Activated T-helper 17 cell treated with anti-CD3 and anti-CD28 coated beads, Interleukin-2, amount 50 U/mL, for 72 hours (primary cell): ENCODE data around the gene TTYH2. TPM values are rescaled to one million over a fixed set of nuclear protein-coding genes. Genes with fewer than 3 reads are reported as not detected.
"Not testable (repeated sequence)": the region's sequence is repeated elsewhere in the genome, so short reads cannot be mapped to it uniquely, and the experiment has no call there.

ENCODE experiments used
- ATAC-seq: fragments of 150-1000 bp; cut with Tn5 transposase; replicated peaks from 2 replicates; pipeline ENCODE4 v1.10.0; 2021; ENCODE audit warnings: mild to moderate bottlenecking, moderate library complexity
- H3K27ac Mint-ChIP-seq: one replicate; pipeline ENCODE4 v1.8.0; 2022; ENCODE audit warnings: mixed read lengths
- H3K27me3 Mint-ChIP-seq: one replicate; pipeline ENCODE4 v1.8.0; 2022; ENCODE audit warnings: mixed read lengths
- H3K36me3 Mint-ChIP-seq: one replicate; pipeline ENCODE4 v1.8.0; 2022; ENCODE audit warnings: low read depth, mild to moderate bottlenecking, mixed read lengths
- H3K4me1 Mint-ChIP-seq: one replicate; pipeline ENCODE4 v1.8.0; 2022; ENCODE audit warnings: mixed read lengths
- H3K4me3 Mint-ChIP-seq: one replicate; pipeline ENCODE4 v1.8.0; 2022; ENCODE audit warnings: mild to moderate bottlenecking, mixed read lengths
- H3K9me3 Mint-ChIP-seq: one replicate; pipeline ENCODE4 v1.8.0; 2022; ENCODE audit warnings: mixed read lengths
- total RNA-seq, 2 donors: library from RNA; stranded (reverse); gene quantifications; one replicate each; pipeline ENCODE4 v1.2.3, GENCODE V29; 2022

TTYH2 gene
- total RNA-seq, 2 donors from 2014 or later: 2.6 to 13.9 TPM

DNA sequence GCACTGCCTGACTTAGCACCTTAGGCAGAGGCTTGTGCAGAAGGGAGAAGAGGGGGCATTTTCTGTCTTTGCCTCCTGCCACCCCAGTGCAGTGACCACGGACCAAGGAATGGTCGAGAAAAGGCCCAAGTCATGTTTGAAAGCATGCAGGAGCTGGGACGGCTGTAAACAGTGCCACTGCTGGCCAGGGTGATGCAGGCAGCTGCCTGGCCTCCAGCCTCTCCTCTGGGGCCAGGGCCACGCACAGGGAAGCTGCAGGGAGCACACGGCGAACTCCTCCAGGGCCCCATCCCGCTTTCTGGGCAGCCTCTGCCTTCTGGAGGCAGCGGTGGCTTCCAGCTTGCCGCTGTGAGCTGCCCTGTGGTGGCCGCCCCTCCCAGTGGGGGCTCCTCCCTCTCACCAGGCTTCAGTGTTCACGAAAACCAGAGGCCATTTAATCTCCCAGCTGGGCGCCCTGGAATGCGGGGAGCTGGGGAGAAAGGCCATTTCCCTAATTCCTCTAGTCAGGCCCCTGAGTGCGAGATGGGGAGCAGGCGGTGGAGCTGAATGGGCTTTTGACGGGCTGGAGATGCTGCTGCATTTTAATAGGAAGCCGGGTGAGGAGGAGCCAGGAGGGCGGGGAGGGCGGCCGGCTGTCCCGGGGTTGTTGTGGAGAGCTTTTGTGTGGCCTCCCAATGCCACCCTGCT is 31.9 kb downstream of the TTYH2 start:
- Mint-ChIP-seq H3K9me3 (no peaks in the 10 kb centered on the region), H3K36me3 (no peaks in the 10 kb centered on the region), H3K27ac (no peak overlapping the region), H3K27me3 (no peaks in the 10 kb centered on the region), H3K4me1 (no peaks in the 10 kb centered on the region), H3K4me3 (no peak overlapping the region)
- ATAC-seq: no peak

DNA sequence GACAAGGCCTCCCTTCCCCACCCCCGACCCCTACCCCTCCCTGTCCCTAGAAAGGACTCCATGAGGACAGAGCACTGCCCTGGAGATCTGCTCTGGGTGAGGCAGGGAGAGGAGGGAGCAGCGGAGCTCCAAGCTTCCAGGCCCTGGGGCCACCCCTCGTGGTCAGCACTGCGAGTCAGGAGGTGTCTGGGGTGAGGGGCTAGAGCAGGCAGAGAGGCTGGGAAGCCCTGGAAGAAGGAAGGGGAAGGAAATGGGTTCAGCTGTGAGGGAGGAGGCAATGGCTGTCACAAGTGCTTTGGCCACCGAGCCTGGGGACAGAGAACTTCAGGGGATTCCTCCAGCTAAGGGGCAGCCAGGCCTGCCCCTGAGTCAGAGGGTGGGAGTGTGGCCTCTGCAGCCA is 32.5 kb downstream of the TTYH2 start:
- Mint-ChIP-seq H3K36me3 (no peaks in the 10 kb centered on the region), H3K4me3 (no peak overlapping the region), H3K9me3 (no peaks in the 10 kb centered on the region), H3K4me1 (no peaks in the 10 kb centered on the region), H3K27me3 (no peaks in the 10 kb centered on the region), H3K27ac (no peak overlapping the region)
- ATAC-seq: no peak

DNA sequence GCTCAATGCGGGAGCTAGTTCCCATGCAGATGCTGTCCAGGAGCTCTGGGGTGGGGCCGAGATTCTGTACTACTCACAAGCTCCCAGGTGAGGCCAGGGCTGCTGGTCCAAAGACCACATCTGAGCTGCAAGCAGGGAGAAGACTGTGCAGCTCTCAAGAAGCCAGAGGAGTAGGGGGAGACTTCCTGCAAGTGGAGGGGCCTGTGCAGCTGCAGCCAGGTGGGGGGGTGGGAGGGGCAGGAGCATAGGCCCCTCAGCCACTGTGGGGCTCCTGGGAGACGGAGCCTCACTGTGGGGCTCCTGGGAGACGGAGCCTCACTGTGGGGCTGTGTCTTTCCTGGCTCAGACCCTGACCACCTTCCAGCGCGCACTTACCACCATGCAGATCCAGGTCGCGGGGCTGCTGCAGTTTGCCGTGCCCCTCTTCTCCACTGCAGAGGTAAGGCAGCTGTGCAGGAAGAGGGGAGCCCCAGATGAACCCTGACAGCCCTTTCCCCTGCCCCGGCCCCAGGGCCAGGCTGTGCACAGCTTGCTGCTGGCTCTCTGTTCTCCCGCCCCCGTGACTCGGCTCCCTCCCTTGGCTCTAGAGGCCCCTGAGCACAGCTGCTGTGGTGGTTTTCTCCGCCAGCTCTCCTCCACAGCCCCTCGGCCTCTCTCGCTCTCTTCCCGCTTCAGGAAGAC is 36.4 kb downstream of the TTYH2 start:
- H3K27me3 Mint-ChIP-seq: no peaks in the 10 kb centered on the region
- no peaks in the 10 kb centered on the region for H3K36me3 Mint-ChIP-seq
- H3K4me3 Mint-ChIP-seq: no peak overlapping the region
- no peaks in the 10 kb centered on the region for H3K4me1 Mint-ChIP-seq
- ATAC-seq: no peak
- H3K27ac Mint-ChIP-seq: no peak overlapping the region
- no peaks in the 10 kb centered on the region for H3K9me3 Mint-ChIP-seq

DNA sequence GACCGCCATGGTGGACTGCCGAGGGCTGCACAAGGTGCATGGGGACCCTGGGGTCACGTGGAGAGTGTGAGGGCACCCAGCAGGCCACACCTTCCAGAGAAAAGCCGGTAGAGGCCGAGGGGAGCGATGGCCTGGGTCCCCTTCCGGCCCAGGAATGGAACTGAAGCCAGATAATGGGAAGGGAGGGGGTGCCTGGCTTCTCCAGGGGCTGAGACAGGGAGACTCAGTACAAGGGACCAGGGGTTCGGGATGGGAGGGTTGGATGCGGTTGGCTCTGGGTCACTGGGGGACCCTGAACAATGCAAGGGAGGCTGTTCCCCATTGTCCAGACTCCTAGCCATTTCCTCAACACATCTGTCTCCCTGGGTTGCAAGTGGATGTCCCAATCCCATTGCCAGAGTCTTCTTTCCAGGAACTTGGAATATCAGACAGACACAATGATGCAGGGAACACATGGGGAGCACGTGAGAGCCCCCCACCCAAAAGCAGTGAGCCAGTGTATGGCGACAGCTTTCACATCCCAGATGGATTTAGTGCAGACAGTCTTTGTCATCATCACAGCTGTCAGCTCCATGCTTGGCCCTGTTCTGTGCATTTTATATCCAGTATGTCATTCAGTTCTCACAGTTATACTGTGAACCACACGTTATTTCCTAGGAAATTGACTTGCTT is 37.1 kb downstream of the TTYH2 start:
- H3K4me3 Mint-ChIP-seq: no peak overlapping the region
- H3K27ac Mint-ChIP-seq: no peak overlapping the region
- no peaks in the 10 kb centered on the region for H3K4me1 Mint-ChIP-seq
- no peaks in the 10 kb centered on the region for H3K9me3 Mint-ChIP-seq
- no peaks in the 10 kb centered on the region for H3K27me3 Mint-ChIP-seq
- no peaks in the 10 kb centered on the region for H3K36me3 Mint-ChIP-seq
- ATAC-seq: no peak

DNA sequence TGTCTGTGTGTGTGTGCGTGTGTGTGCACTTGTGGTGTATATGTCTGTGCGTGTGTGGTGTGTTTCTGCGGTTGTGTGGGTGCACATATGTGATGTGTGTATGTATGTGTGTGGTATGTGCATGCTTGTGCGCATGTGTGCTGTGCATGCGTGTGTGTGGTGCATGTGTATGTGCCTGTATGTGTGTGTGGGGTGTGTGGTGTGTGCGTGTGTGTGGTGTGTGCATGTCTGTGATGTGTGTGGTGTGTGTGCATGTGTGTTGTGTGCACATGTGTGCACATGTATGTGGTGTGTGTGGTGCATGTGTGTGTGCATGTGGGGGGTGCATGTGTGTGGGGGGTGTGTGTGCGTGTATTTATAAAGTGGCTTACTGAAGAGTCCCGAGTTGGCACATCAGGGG is 37.7 kb downstream of the TTYH2 start:
- no peak overlapping the region for H3K27ac Mint-ChIP-seq
- H3K9me3 Mint-ChIP-seq: no peaks in the 10 kb centered on the region
- no peaks in the 10 kb centered on the region for H3K36me3 Mint-ChIP-seq
- no peaks in the 10 kb centered on the region for H3K4me1 Mint-ChIP-seq
- no peak for ATAC-seq
- no peaks in the 10 kb centered on the region for H3K27me3 Mint-ChIP-seq
- H3K4me3 Mint-ChIP-seq: no peak overlapping the region

DNA sequence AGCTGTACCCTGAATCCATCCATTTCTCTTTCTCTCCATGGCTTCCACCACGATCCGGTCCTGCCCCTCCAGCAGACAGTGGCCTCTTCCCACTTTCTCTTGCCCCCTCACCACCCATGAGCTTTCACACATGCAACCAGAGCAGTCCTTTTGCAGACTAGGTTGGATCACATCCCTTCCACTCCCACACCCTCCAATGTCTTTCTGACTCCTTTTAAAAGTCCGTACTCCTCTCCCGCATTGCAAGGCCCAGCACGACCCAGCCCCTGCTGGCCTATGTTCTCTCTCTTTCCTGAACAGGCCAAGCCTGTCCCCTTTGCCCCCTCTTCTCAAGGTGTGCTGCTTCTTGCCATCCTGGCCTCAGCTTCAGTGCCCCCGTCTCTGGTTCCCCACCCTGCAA is 38.2 kb downstream of the TTYH2 start:
- Mint-ChIP-seq H3K9me3 (no peaks in the 10 kb centered on the region), H3K27me3 (no peaks in the 10 kb centered on the region), H3K36me3 (no peaks in the 10 kb centered on the region), H3K27ac (no peak overlapping the region), H3K4me3 (no peak overlapping the region), H3K4me1 (no peaks in the 10 kb centered on the region)
- no peak for ATAC-seq

DNA sequence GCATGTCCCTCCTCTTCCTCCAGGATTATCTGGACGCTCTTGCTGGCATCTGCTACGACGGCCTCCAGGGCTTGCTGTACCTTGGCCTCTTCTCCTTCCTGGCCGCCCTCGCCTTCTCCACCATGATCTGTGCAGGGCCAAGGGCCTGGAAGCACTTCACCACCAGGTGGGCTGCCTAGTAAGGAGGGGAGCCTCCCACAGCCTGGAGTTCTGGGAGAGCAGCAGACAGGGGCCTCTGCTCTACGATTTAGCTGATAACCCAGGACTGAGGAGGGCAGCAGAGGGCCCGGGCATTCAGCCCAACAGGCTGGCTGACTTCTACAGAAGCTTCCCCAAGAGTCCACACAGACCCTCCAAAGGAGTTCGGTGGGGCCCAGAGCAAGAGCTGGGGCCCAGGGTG is 38.8 kb downstream of the TTYH2 start:
- no peaks in the 10 kb centered on the region for H3K9me3 Mint-ChIP-seq
- H3K4me1 Mint-ChIP-seq: no peaks in the 10 kb centered on the region
- peak overlapping the region; percentile 18 for H3K27ac Mint-ChIP-seq
- no peak for ATAC-seq
- H3K36me3 Mint-ChIP-seq: no peaks in the 10 kb centered on the region
- H3K27me3 Mint-ChIP-seq: no peaks in the 10 kb centered on the region
- H3K4me3 Mint-ChIP-seq: no peak overlapping the region

DNA sequence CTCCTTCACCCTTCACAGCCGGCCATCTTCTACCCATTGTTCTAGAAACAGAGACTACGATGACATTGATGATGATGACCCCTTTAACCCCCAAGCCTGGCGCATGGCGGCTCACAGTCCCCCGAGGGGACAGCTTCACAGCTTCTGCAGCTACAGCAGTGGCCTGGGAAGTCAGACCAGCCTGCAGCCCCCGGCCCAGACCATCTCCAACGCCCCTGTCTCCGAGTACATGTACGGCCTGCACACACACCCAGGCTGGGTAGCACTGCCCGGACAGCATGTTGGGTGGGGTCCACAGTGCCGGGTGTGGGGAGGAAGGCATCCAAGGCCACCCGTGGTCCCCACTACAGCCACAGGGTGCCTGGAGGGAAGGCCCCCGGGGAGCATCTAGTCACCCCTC is 39.7 kb downstream of the TTYH2 start:
- H3K4me1 Mint-ChIP-seq: no peaks in the 10 kb centered on the region
- no peak overlapping the region for H3K4me3 Mint-ChIP-seq
- H3K27ac Mint-ChIP-seq: peak overlapping the region; percentile 18
- H3K9me3 Mint-ChIP-seq: no peaks in the 10 kb centered on the region
- no peak for ATAC-seq
- H3K36me3 Mint-ChIP-seq: no peaks in the 10 kb centered on the region
- no peaks in the 10 kb centered on the region for H3K27me3 Mint-ChIP-seq

DNA sequence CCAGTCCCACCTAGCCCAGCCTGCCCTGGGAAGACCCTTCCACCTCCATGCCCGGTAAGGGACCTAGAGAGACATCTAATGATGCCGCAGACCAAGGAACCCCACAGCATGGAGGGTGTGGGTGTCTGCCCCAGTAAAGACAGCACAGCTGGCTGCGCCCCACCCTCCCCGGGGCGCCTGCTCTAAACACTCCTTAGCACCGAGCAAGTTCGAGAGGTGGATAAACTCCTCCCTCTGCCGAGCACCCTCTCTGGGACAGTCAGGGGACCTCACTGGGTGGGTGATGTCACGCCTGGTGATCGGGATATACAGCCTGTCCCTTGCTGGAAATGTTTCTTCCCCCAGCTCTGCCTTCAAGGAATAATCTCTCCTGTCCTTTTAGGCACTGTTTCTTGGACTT is 43.9 kb downstream of the TTYH2 start:
- H3K27me3 Mint-ChIP-seq: no peaks in the 10 kb centered on the region

DNA sequence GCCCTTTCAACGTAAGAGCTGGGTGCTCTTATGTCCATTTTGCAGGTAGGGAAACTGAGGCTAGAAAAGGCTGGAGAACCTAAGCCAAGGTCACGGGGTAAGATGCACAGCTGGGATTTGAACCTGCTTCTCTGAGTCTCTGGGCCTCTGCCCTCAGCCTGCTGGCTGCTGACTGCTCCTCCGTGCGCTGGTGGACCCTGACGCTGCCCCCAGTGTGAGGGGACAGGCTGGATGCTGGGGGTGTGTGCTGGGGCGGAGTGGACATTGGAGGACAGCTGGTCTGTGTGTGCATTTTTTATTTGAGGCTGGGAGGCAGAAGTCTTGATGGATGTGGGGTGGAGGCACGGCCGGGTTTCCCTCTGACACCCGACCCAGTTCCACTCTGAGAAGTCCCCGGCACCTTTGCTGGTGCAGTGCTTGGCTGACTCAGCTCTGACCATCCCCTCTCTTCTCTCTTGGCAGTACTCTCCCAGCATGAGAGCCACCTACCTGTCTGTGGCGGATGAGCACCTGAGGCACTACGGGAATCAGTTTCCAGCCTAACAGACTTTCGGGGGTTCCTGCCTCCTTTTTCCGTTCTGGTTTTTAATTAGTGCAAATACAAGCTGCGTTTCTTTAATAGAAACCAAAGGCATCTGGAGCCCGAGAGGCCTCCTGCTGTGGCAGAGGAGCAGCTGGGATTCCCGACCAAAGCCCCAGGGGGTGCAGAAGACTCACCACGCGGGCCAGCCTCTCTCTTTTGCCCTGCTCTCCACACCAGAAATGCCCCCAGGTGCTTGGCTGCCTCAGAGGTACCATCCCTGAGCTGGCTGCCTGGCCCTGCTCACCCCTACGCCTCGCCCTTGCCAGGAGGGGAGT is 46.5 kb downstream of the TTYH2 start:
- Mint-ChIP-seq H3K36me3 (no peaks in the 10 kb centered on the region), H3K4me3 (no peak overlapping the region), H3K27ac (no peak overlapping the region), H3K27me3 (no peaks in the 10 kb centered on the region), H3K9me3 (no peaks in the 10 kb centered on the region), H3K4me1 (no peaks in the 10 kb centered on the region)
- no peak for ATAC-seq

More for the DNA sequence above, 43.9 kb downstream of the TTYH2 start:
- no peaks in the 10 kb centered on the region for H3K36me3 Mint-ChIP-seq
- H3K27ac Mint-ChIP-seq: no peak overlapping the region
- no peak overlapping the region for H3K4me3 Mint-ChIP-seq
- H3K9me3 Mint-ChIP-seq: no peaks in the 10 kb centered on the region
- no peaks in the 10 kb centered on the region for H3K4me1 Mint-ChIP-seq
- ATAC-seq: no peak

DNA sequence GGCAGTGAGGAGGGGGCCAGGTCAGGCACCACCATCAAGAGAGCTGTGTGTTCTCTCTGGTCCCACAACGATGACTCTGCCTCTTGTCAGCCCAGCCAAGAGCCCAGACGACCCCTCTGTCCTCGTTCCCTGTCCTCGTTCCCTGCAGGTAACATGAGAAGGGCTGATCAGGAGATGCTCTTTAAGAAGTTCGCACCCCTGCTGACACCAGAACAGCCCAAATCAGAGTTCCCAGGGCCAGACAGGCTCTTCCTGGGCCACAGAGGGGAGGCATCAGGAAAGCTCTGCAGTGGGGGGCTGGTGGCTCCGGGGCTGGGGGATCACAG is 47.1 kb downstream of the TTYH2 start:
- Mint-ChIP-seq H3K27me3 (no peaks in the 10 kb centered on the region), H3K4me3 (no peak overlapping the region), H3K27ac (no peak overlapping the region), H3K36me3 (no peaks in the 10 kb centered on the region), H3K4me1 (no peaks in the 10 kb centered on the region), H3K9me3 (no peaks in the 10 kb centered on the region)
- ATAC-seq: no peak

DNA sequence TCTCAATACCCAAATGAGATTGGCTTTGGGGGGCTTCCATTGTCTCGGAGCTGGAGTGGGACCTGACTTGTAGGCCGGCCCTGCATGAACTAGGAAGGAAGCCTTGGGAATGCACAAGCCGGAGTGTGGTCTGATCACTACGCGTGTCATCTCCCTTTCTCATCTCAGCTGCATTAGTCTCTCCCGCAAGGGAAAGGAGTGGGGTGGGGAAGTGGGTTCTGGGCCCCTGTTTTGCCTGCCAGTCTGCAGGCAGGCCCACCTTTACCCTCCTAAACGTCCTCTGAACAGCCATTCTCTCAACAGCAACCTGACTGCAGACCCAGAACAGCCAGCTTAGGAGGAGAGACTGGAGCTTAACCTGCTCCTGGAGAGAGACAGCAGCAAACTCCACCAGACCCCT is 49.2 kb downstream of the TTYH2 start:
- no peak for ATAC-seq
- Mint-ChIP-seq H3K4me3 (no peak overlapping the region), H3K27ac (peak overlapping the region; percentile 40), H3K9me3 (no peaks in the 10 kb centered on the region), H3K36me3 (no peaks in the 10 kb centered on the region), H3K4me1 (peaks cover under 1% of the 10 kb centered on the region), H3K27me3 (no peaks in the 10 kb centered on the region)

DNA sequence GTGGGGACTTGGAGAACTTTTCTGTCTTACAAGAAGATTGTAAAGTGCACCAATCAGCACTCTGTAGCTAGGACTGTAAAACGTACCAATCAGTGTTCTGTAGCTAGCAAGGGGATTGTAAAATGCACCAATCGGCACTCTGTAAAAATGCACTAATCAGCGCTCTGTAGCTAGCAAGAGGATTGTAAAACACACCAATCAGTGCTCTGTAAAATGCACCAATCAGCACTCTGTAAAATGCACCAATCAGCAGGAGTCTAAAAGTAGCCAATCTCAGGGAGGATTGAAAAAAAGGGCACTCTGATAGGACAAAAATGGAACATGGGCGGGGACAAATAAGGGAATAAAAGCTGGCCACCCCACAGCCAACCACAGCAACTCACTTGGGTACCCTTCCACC is 53.7 kb downstream of the TTYH2 start:
- not testable (repeated sequence) for H3K4me3 Mint-ChIP-seq, H3K9me3 Mint-ChIP-seq, H3K27me3 Mint-ChIP-seq, H3K36me3 Mint-ChIP-seq, H3K27ac Mint-ChIP-seq, ATAC-seq, H3K4me1 Mint-ChIP-seq

DNA sequence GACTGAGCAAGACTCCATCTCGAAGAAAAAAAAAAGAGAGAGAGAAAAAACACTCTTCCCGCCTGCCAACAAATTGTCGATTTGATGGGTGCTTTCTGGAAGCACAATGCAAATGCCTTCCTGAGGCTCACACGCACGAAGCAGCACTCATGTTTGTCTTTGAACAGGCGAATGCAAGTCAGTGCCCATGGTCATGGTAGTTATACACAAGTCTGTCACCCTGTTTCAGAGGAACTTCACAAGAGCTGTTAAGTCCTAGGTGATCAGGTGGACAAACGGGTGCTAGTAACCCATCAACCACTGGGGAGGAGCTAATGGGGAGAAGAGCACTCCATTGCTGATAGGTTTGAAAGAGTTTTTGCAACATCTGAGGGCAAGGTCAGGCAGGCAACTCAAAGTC is 54.2 kb downstream of the TTYH2 start:
- no peak overlapping the region for H3K27ac Mint-ChIP-seq
- no peak overlapping the region for H3K4me3 Mint-ChIP-seq
- no peak for ATAC-seq
- no peaks in the 10 kb centered on the region for H3K9me3 Mint-ChIP-seq
- H3K27me3 Mint-ChIP-seq: no peaks in the 10 kb centered on the region
- no peaks in the 10 kb centered on the region for H3K36me3 Mint-ChIP-seq
- peaks cover 5% of the 10 kb centered on the region for H3K4me1 Mint-ChIP-seq
